Natural killer cell (primary cell): ENCODE data around the gene STX2. TPM values are rescaled to one million over a fixed set of nuclear protein-coding genes. Genes with fewer than 3 reads are reported as not detected.

ENCODE experiments used
- ATAC-seq, 3 donors: fragments of 150-1000 bp in 2 of 3; fragments of 200-7000 bp in 1 of 3; cut with Tn5 transposase; 1 replicate in 1 of 3; 2 replicates in 2 of 3; pipeline ENCODE4 v1.10.0; 2021; ENCODE audit warnings: mild to moderate bottlenecking in 2 of 3, moderate library complexity in 2 of 3
- DNase-seq, 2 donors: peaks; one replicate each; pipeline versions ENCODE4 v3.0.0 to v3.0.0-alpha.2; 2013 to 2021; ENCODE audit warnings: mixed read lengths in 1 of 2
- H3K27ac ChIP-seq: one replicate; pipeline ENCODE4 v1.5.1; 2013; ENCODE audit warnings: mild to moderate bottlenecking, low read length
- H3K27me3 ChIP-seq: one replicate; pipeline ENCODE4 v1.6.1; 2013; ENCODE audit warnings: low read length; ENCODE audit not compliant: control insufficient read depth, insufficient read depth
- H3K36me3 ChIP-seq: one replicate; pipeline ENCODE4 v1.6.1; 2013; ENCODE audit warnings: low read length; ENCODE audit not compliant: control insufficient read depth, insufficient read depth
- H3K4me1 ChIP-seq: one replicate; pipeline ENCODE4 v1.6.1; 2013; ENCODE audit warnings: low read length; ENCODE audit not compliant: control insufficient read depth, insufficient read depth
- H3K4me3 ChIP-seq: one replicate; pipeline ENCODE4 v1.5.1; 2013; ENCODE audit warnings: low read length
- H3K9me3 ChIP-seq: one replicate; pipeline ENCODE4 v1.6.1; 2013; ENCODE audit warnings: low read length; ENCODE audit not compliant: control insufficient read depth, insufficient read depth
- H3K27ac Mint-ChIP-seq, 2 donors: one replicate each; pipeline ENCODE4 v1.8.0; 2022; ENCODE audit warnings: mild to moderate bottlenecking in 2 of 2, mixed read lengths in 2 of 2, moderate library complexity in 1 of 2
- H3K27me3 Mint-ChIP-seq, 2 donors: one replicate each; pipeline ENCODE4 v1.8.0; 2022; ENCODE audit warnings: low read depth in 2 of 2, mixed read lengths in 2 of 2
- H3K36me3 Mint-ChIP-seq: one replicate; pipeline ENCODE4 v1.8.0; 2022; ENCODE audit warnings: mixed read lengths
- H3K4me1 Mint-ChIP-seq, 2 donors: one replicate each; pipeline ENCODE4 v1.8.0; 2022; ENCODE audit warnings: mixed read lengths in 2 of 2
- H3K4me3 Mint-ChIP-seq: one replicate; pipeline ENCODE4 v1.8.0; 2022; ENCODE audit warnings: mild to moderate bottlenecking, moderate library complexity, mixed read lengths
- H3K9me3 Mint-ChIP-seq, 2 donors: one replicate each; pipeline ENCODE4 v1.8.0; 2022; ENCODE audit warnings: mixed read lengths in 2 of 2
- CTCF ChIP-seq: fragments of 200-600 bp; IDR thresholded peaks from one replicate; pipeline ENCODE4 v1.8.0; 2022; ENCODE audit warnings: antibody characterized with exemption
- WGBS: methylation state at CpG from one replicate; pipeline ENCODE4 v1.1.7; 2013; ENCODE audit warnings: missing lambda C conversion rate; ENCODE audit not compliant: insufficient coverage; 5-methylcytosine and 5-hydroxymethylcytosine counted together
- intact Hi-C: fragments of 100-400 bp; cut with micrococcal nuclease; formaldehyde crosslinking; loops from one replicate; pipeline ENCODE4 v1.14.2; 2022
- total RNA-seq, 4 donors: library from RNA; stranded (reverse); fragments of 120-200 nt in 1 of 4; gene quantifications; one replicate each; pipeline versions ENCODE4 v1.2.3 to v1.2.4, GENCODE V29; 2013 to 2022

The STX2 gene
- total RNA-seq, 3 donors from 2014 or later (not counting 1 experiment from before 2014, with no cell fraction given): 7.9 to 14.4 (median 14.1) TPM

GRCh38 chr12:130831246-130831645, 7.8 kb downstream of the STX2 start:
- 93% methylated on average over 3 of the region's 4 CpGs for WGBS
- H3K4me1 Mint-ChIP-seq: peaks cover 12 to 13% of the 10 kb centered on the region in 2 donors
- Histone ChIP-seq H3K27ac (no peak overlapping the region), H3K9me3 (no peaks in the 10 kb centered on the region), H3K36me3 (no peaks in the 10 kb centered on the region), H3K4me3 (no peak overlapping the region), H3K4me1 (peaks cover 7% of the 10 kb centered on the region), H3K27me3 (no peaks in the 10 kb centered on the region)
- no peak overlapping the region for H3K27ac Mint-ChIP-seq
- ATAC-seq (no peak), DNase-seq (no peak)
- intact Hi-C loops: no loop called here
- no peak for TF ChIP-seq CTCF
- H3K9me3 Mint-ChIP-seq: no peaks in the 10 kb centered on the region
- no peaks in the 10 kb centered on the region for H3K36me3 Mint-ChIP-seq
- H3K27me3 Mint-ChIP-seq: no peaks in the 10 kb centered on the region
- no peak overlapping the region for H3K4me3 Mint-ChIP-seq

GRCh38 chr12:130830246-130830551, 8.9 kb downstream of the STX2 start:
- H3K27me3 ChIP-seq: no peaks in the 10 kb centered on the region
- H3K27ac Mint-ChIP-seq: no peak overlapping the region
- H3K4me3 ChIP-seq: no peak overlapping the region
- H3K9me3 Mint-ChIP-seq: no peaks in the 10 kb centered on the region
- WGBS: 91% methylated on average over 14 of the region's 14 CpGs
- no peaks in the 10 kb centered on the region for H3K9me3 ChIP-seq
- intact Hi-C loops: no loop called here
- no peak overlapping the region for H3K4me3 Mint-ChIP-seq
- H3K27me3 Mint-ChIP-seq: no peaks in the 10 kb centered on the region
- no peak for DNase-seq
- H3K4me1 Mint-ChIP-seq: peaks cover 12 to 13% of the 10 kb centered on the region in 2 donors
- no peak overlapping the region for H3K27ac ChIP-seq
- no peaks in the 10 kb centered on the region for H3K36me3 ChIP-seq
- ATAC-seq: no peak
- TF ChIP-seq CTCF: no peak
- no peaks in the 10 kb centered on the region for H3K36me3 Mint-ChIP-seq
- H3K4me1 ChIP-seq: peaks cover 11% of the 10 kb centered on the region

GRCh38 chr12:130829391-130830245, 9.4 kb downstream of the STX2 start:
- TF ChIP-seq CTCF: no peak
- Mint-ChIP-seq H3K4me1 (peaks cover 12 to 13% of the 10 kb centered on the region in 2 donors), H3K4me3 (no peak overlapping the region), H3K27ac (no peak overlapping the region), H3K27me3 (no peaks in the 10 kb centered on the region), H3K9me3 (no peaks in the 10 kb centered on the region), H3K36me3 (no peaks in the 10 kb centered on the region)
- Histone ChIP-seq H3K9me3 (no peaks in the 10 kb centered on the region), H3K36me3 (no peaks in the 10 kb centered on the region), H3K4me3 (no peak overlapping the region), H3K27ac (no peak overlapping the region), H3K4me1 (peaks cover 8% of the 10 kb centered on the region), H3K27me3 (no peaks in the 10 kb centered on the region)
- no peak for DNase-seq
- intact Hi-C loops: no loop called here
- ATAC-seq: no peak
- 89% methylated on average over 17 of the region's 17 CpGs for WGBS

- intact Hi-C loops: no loop called here
- no peaks in the 10 kb centered on the region for H3K27me3 ChIP-seq
- H3K36me3 Mint-ChIP-seq: no peaks in the 10 kb centered on the region
These were observed 10.2 kb downstream of the STX2 start for GRCh38 chr12:130828895-130829294.

More at GRCh38 chr12:130828895-130829294, 10.2 kb downstream of the STX2 start:
- no peak overlapping the region for H3K27ac Mint-ChIP-seq
- H3K4me1 Mint-ChIP-seq: peaks cover 12 to 13% of the 10 kb centered on the region in 2 donors
- no peaks in the 10 kb centered on the region for H3K9me3 ChIP-seq
- ATAC-seq: no peak
- WGBS: 96% methylated on average over 7 of the region's 8 CpGs
- H3K4me3 ChIP-seq: no peak overlapping the region
- no peak overlapping the region for H3K4me3 Mint-ChIP-seq
- TF ChIP-seq CTCF: no peak
- no peak overlapping the region for H3K27ac ChIP-seq
- no peaks in the 10 kb centered on the region for H3K9me3 Mint-ChIP-seq
- DNase-seq: no peak
- H3K4me1 ChIP-seq: peaks cover 8% of the 10 kb centered on the region
- H3K36me3 ChIP-seq: no peaks in the 10 kb centered on the region
- no peaks in the 10 kb centered on the region for H3K27me3 Mint-ChIP-seq
